ENCODE results near the gene SEMA3A.

The SEMA3A gene

GRCh38 chr7:84111842-84112241 is 82.7 kb downstream of the SEMA3A start:
- no peak for DNase-seq (ENCODE audit: low read depth in 2 of 2)

GRCh38 chr7:84110400-84110799 is 84.2 kb downstream of the SEMA3A start:
- no peak for DNase-seq (ENCODE audit: low read depth in 2 of 2)

GRCh38 chr7:84108787-84109186 is 85.8 kb downstream of the SEMA3A start:
- DNase-seq (ENCODE audit: low read depth in 2 of 2) = no peak

- no peak for DNase-seq (ENCODE audit: low read depth in 2 of 2)
Measured at GRCh38 chr7:84108119-84108518, 86.5 kb downstream of the SEMA3A start.

- DNase-seq (ENCODE audit: low read depth in 2 of 2) = no peak
Measured at GRCh38 chr7:84107259-84107658, 87.3 kb downstream of the SEMA3A start.

- DNase-seq (ENCODE audit: low read depth in 2 of 2) = no peak
Measured at GRCh38 chr7:84106291-84106690, 88.3 kb downstream of the SEMA3A start.

- DNase-seq (ENCODE audit: low read depth in 2 of 2) = no peak
Measured at GRCh38 chr7:84105586-84105985, 89.0 kb downstream of the SEMA3A start.

GRCh38 chr7:84104826-84105225 is 89.8 kb downstream of the SEMA3A start:
- no peak for DNase-seq (ENCODE audit: low read depth in 2 of 2)

GRCh38 chr7:84102213-84102612 is 92.4 kb downstream of the SEMA3A start:
- DNase-seq (ENCODE audit: low read depth in 2 of 2) = no peak

- no peak for DNase-seq (ENCODE audit: low read depth in 2 of 2)
Measured at GRCh38 chr7:84100866-84101265, 93.7 kb downstream of the SEMA3A start.

GRCh38 chr7:84095971-84096370 is 98.6 kb downstream of the SEMA3A start:
- DNase-seq (ENCODE audit: low read depth in 2 of 2) = no peak

GRCh38 chr7:84092207-84092606 is 102.4 kb downstream of the SEMA3A start:
- no peak for DNase-seq (ENCODE audit: low read depth in 2 of 2)

- no peak for DNase-seq (ENCODE audit: low read depth in 2 of 2)
Measured at GRCh38 chr7:84091318-84091717, 103.3 kb downstream of the SEMA3A start.

GRCh38 chr7:84088802-84089201 is 105.8 kb downstream of the SEMA3A start:
- no peak for DNase-seq (ENCODE audit: low read depth in 2 of 2)

- DNase-seq (ENCODE audit: low read depth in 2 of 2) = no peak
Measured at GRCh38 chr7:84085998-84086397, 108.6 kb downstream of the SEMA3A start.

GRCh38 chr7:84085147-84085546 is 109.4 kb downstream of the SEMA3A start:
- DNase-seq (ENCODE audit: low read depth in 2 of 2) = no peak

GRCh38 chr7:84083846-84084245 is 110.7 kb downstream of the SEMA3A start:
- no peak for DNase-seq (ENCODE audit: low read depth in 2 of 2)

GRCh38 chr7:84081973-84082522 is 112.5 kb downstream of the SEMA3A start:
- DNase-seq (ENCODE audit: low read depth in 2 of 2) = no peak

- DNase-seq (ENCODE audit: low read depth in 2 of 2) = no peak
Measured at GRCh38 chr7:84077336-84077735, 117.3 kb downstream of the SEMA3A start.

- DNase-seq (ENCODE audit: low read depth in 2 of 2) = no peak
Measured at GRCh38 chr7:84076219-84076618, 118.4 kb downstream of the SEMA3A start.

GRCh38 chr7:84073186-84073875 is 121.3 kb downstream of the SEMA3A start:
- DNase-seq (ENCODE audit: low read depth in 2 of 2) = no peak

GRCh38 chr7:84070770-84071169 is 123.8 kb downstream of the SEMA3A start:
- no peak for DNase-seq (ENCODE audit: low read depth in 2 of 2)

- DNase-seq (ENCODE audit: low read depth in 2 of 2) = no peak
Measured at GRCh38 chr7:84069999-84070500, 124.5 kb downstream of the SEMA3A start.

- no peak for DNase-seq (ENCODE audit: low read depth in 2 of 2)
Measured at GRCh38 chr7:84069033-84069432, 125.6 kb downstream of the SEMA3A start.

Data from stimulated activated CD4-positive, alpha-beta T cell treated with anti-CD3 and anti-CD28 coated beads, Interleukin-12 subunit alpha, Interleukin-12 subunit beta, amount 100 ng/mL, for 24 hours (primary cell).